GM12878 (cell line): ENCODE measurements around the gene RDM1.

Experiments used
- CHD2 ChIP-seq: IDR thresholded peaks from 2 replicates; pipeline ENCODE4 v1.6.1; 2011; ENCODE audit warnings: low read depth, low read length, improper control_type of control experiment, borderline replicate concordance
- DPF2 ChIP-seq: fragments of 450-650 bp; IDR thresholded peaks from 2 replicates; pipeline ENCODE4 v1.6.1; 2017; ENCODE audit warnings: mild to moderate bottlenecking
- FOS ChIP-seq: IDR thresholded peaks from 3 replicates; pipeline ENCODE4 v1.6.1; 2011; ENCODE audit warnings: borderline replicate concordance; ENCODE audit not compliant: insufficient read length; ENCODE audit errors: extremely low read depth
- NFYA ChIP-seq: IDR thresholded peaks from 2 replicates; pipeline ENCODE4 v1.6.1; 2011; ENCODE audit warnings: low read depth, mild to moderate bottlenecking, low read length, improper control_type of control experiment, borderline replicate concordance
- POLR2A ChIP-seq: IDR thresholded peaks from 2 replicates; pipeline ENCODE4 v1.6.1; 2011; ENCODE audit warnings: low read depth, mild to moderate bottlenecking, low read length
- SUZ12 ChIP-seq: fragments of 200-600 bp; sonication (generic); IDR thresholded peaks from one replicate; pipeline ENCODE4 v1.6.1; 2018; ENCODE audit warnings: antibody characterized with exemption, mild to moderate bottlenecking; ENCODE audit not compliant: unreplicated experiment
- TF ChIP-seq, protein P1 (sequence below): IDR thresholded peaks from 2 replicates; pipeline ENCODE4 v1.6.1; 2011; ENCODE audit warnings: borderline replicate concordance, low read depth, mild to moderate bottlenecking, moderate library complexity, mixed read lengths, low read length; ENCODE audit not compliant: insufficient read depth; ENCODE audit errors: extremely low read length

- TF ChIP-seq SUZ12, result no peak
- TF ChIP-seq, protein P1, sequence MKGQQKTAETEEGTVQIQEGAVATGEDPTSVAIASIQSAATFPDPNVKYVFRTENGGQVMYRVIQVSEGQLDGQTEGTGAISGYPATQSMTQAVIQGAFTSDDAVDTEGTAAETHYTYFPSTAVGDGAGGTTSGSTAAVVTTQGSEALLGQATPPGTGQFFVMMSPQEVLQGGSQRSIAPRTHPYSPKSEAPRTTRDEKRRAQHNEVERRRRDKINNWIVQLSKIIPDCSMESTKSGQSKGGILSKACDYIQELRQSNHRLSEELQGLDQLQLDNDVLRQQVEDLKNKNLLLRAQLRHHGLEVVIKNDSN, result no peak
- TF ChIP-seq DPF2, result peak; percentile 81
- TF ChIP-seq NFYA, result no peak
- TF ChIP-seq FOS, result no peak
- no peak for TF ChIP-seq POLR2A
- no peak for TF ChIP-seq CHD2
These were observed 34.7 kb downstream of the RDM1 start for GRCh38 chr17:35895636-35896587.
